Astrocyte of the spinal cord (primary cell): ENCODE measurements around the gene SLC25A30.

Experiments
- DNase-seq: peaks from one replicate; pipeline ENCODE4 v3.0.0; 2011; ENCODE audit warnings: low read depth, low spot score
- H3K4me3 ChIP-seq: 2 replicates; pipeline ENCODE4 v1.5.1; 2011; ENCODE audit warnings: low read depth, mild to moderate bottlenecking, low read length, moderate library complexity
- in situ Hi-C: cut with HindIII; loops from 2 replicates; pipeline ENCODE4 v1.10.0; 2017; ENCODE audit warnings: low sequenced_read_pairs
- TF ChIP-seq, protein P1 (sequence below): IDR thresholded peaks from 2 replicates; pipeline ENCODE4 v1.5.1; 2012; ENCODE audit warnings: low read depth, mild to moderate bottlenecking, low read length, inconsistent platforms

The SLC25A30 gene

GRCh38 chr13:45415112-45415511 lies 3.1 kb downstream of the SLC25A30 start:
- no peak for DNase-seq
- in situ Hi-C loops: no loop called here
- TF ChIP-seq, protein P1, sequence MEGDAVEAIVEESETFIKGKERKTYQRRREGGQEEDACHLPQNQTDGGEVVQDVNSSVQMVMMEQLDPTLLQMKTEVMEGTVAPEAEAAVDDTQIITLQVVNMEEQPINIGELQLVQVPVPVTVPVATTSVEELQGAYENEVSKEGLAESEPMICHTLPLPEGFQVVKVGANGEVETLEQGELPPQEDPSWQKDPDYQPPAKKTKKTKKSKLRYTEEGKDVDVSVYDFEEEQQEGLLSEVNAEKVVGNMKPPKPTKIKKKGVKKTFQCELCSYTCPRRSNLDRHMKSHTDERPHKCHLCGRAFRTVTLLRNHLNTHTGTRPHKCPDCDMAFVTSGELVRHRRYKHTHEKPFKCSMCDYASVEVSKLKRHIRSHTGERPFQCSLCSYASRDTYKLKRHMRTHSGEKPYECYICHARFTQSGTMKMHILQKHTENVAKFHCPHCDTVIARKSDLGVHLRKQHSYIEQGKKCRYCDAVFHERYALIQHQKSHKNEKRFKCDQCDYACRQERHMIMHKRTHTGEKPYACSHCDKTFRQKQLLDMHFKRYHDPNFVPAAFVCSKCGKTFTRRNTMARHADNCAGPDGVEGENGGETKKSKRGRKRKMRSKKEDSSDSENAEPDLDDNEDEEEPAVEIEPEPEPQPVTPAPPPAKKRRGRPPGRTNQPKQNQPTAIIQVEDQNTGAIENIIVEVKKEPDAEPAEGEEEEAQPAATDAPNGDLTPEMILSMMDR: no peak
- H3K4me3 ChIP-seq: peak overlapping the region; percentile 22

DNA sequence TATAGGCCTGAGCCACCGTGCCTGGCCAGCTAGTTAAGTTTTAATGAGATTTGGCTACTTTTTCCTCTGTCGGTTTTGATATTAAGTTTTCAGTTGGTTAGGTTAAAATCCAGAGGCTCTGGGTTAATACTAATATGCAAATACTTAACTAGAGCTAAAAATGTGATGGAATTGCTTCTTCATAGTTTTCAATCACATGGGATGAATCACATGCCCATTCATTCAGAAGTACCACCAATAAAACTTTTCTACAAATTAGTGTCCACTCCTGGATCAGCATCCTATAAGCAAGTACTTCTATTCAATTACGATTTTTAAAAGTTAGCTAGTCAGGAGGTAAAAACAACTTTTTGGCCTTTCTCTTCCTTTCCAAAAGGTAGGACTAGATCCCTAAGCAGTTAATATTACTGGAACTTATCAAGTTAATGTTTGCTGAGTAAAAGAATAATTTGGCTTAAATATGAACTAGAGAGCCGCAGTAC lies 4.3 kb downstream of the SLC25A30 start:
- no peak overlapping the region for H3K4me3 ChIP-seq

GRCh38 chr13:45412274-45413049 lies 5.7 kb downstream of the SLC25A30 start:
- TF ChIP-seq, protein P1: no peak

More for the DNA sequence above, 4.3 kb downstream of the SLC25A30 start:
- no peak for DNase-seq
- in situ Hi-C loops: no loop called here
- TF ChIP-seq, protein P1: no peak

DNA sequence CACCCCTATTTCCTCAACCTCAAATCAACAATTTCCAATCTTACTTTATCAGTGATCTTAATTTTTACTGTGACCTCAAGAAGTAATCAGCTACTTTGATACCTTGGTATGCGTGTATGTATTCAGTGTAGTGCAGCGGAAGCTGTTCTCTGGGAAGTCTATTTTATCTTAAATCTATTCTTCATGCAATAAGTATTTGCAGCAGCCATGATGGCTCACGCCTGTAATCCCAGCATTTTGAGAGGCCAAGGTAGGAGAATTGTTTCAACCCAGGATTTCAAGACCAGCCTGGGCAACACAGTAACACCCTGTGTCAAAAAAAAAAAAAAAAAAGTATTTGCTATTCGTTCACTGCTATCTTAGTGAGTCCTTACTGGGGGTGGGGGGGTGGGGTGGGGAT lies 6.5 kb downstream of the SLC25A30 start:
- in situ Hi-C loops: no loop called here
- no peak for DNase-seq
- TF ChIP-seq, protein P1: no peak
- H3K4me3 ChIP-seq: no peak overlapping the region

More at GRCh38 chr13:45412274-45413049, 5.7 kb downstream of the SLC25A30 start:
- no peak for DNase-seq
- no peak overlapping the region for H3K4me3 ChIP-seq
- in situ Hi-C loops: no loop called here

DNA sequence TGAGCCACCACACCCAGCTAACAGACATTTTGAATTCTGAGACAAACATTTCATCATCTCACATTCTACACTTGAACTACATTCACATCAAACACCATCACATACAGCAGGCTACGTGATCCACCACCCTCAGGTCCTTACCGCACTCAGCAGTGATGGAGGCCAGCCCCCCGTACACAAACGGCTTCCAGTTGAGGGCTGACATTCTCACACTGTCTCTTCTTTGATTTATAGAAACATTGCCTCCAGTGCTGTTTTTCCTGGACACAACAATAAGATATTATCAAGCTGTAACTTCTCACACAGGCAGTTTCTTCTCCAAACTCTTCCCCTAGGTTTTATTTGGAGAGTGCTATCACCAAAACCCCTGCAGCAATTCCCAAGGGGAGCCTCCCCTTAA lies 7.0 kb downstream of the SLC25A30 start:
- TF ChIP-seq, protein P1: no peak
- H3K4me3 ChIP-seq: no peak overlapping the region
- no peak for DNase-seq
- in situ Hi-C loops: no loop called here

GRCh38 chr13:45410466-45410865 lies 7.7 kb downstream of the SLC25A30 start:
- TF ChIP-seq, protein P1: no peak
- DNase-seq: no peak
- no peak overlapping the region for H3K4me3 ChIP-seq
- in situ Hi-C loops: no loop called here
